Hematopoietic multipotent progenitor cell treated with erythropoietin and hydrocortisone succinate and interleukin-3 and kit ligand, for 17 days (in vitro differentiated cells): ENCODE measurements around the gene ZNF575.

Experiments used
- DNase-seq: peaks from one replicate; pipeline ENCODE4 v3.0.0-alpha.2; 2015; ENCODE audit warnings: low spot score

ZNF575 gene, protein sequence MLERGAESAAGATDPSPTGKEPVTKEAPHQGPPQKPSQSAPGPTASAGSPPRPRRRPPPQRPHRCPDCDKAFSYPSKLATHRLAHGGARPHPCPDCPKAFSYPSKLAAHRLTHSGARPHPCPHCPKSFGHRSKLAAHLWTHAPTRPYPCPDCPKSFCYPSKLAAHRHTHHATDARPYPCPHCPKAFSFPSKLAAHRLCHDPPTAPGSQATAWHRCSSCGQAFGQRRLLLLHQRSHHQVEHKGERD

GRCh38 chr19:43532962-43533545, at the start of gene ZNF575:
ZNF575 (plus strand) TSS chr19:43533188; CDS start chr19:43534423, 1,235 bp downstream.
- peak; percentile 42 for DNase-seq

DNA sequence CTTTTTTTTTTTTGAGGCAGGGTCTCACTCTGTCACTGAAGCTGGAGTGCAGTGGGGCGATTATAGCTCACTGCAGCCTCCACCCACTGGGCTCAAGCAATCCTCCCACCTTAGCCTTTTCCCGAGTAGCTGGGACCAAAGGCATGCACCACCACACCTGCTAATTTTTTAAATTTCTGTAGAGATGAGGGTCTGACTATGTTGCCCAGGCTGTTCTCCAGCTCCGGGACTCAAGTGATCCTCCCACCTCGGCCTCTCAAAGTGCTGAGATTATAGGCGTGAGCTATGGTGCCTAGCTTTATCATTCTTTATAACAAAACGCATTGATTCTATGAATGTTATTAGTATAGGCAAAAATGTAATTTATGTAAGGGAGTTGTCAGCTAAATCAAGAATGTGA, 49.7 kb upstream of the ZNF575 start:
- no peak for DNase-seq

GRCh38 chr19:43485951-43486350, 47.0 kb upstream of the ZNF575 start:
- no peak for DNase-seq

DNA sequence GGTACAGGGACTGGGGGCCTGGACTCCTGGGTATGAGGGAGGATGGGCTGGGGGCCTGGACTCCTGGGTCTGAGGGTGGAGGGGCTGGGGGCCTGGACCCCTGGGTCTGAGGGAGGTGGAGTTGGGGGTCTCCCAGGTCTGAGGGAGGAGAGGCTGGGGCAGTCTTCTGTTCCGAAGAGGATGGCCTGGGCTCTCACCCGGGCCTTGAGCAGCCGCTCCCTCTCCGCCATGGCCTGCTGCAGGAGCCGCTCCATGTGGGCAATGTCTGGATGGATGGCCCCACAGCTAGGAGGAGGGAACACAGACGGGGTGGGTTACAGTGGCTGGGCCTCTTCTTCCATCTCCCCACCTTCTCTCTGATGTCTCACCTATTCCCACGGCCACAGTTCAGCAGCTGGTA, 46.6 kb upstream of the ZNF575 start:
- DNase-seq, result no peak

GRCh38 chr19:43488179-43488578, 44.8 kb upstream of the ZNF575 start:
- no peak for DNase-seq

- DNase-seq, result no peak
Observed at GRCh38 chr19:43489310-43489709, 43.7 kb upstream of the ZNF575 start.

- DNase-seq, result no peak
Observed at GRCh38 chr19:43489979-43490599, 42.9 kb upstream of the ZNF575 start.

DNA sequence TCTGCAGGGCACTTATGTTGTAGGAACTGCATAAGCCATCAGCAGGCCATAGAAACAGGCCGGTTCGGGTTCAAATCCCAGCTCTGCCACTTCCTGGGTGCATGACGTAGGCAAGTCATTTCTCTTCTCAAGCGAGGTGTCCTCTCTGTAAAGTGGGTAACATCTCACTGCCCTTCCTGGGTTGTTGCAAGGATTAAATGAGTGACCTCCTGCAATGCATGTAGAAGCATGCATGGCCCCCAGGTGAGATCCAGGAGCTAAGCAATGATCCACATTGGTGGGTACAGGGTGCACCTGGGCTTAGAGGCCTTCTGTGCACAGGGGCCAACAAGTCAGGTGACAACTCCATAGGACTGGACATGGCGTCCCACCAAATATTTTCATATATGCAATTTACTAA, 42.2 kb upstream of the ZNF575 start:
- DNase-seq, result no peak

- no peak for DNase-seq
Observed at GRCh38 chr19:43495082-43495481, 37.9 kb upstream of the ZNF575 start.

- no peak for DNase-seq
Observed at GRCh38 chr19:43496960-43497359, 36.0 kb upstream of the ZNF575 start.

GRCh38 chr19:43498233-43498842, 34.6 kb upstream of the ZNF575 start:
- no peak for DNase-seq

DNA sequence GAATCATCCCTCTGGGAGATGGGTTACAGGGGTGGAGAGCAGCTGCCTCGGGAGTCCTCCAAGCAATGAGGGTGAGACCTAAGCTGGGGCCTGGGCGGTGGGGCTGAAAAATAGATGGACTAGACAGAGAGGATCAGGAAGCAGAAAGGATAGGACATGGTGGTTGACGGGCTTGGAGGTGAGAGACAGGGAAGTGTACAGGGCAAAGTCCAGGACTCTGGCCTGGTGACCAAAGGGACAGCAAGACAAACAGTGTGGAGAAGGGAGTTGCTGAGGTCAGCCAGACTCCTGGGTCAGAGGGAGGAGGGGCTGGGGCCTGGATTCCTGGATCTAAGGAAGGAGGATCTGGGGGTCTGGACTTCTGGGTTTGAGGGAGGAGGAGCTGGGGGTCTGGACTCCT, 33.9 kb upstream of the ZNF575 start:
- no peak for DNase-seq

- DNase-seq, result no peak
Observed at GRCh38 chr19:43501661-43502418, 31.1 kb upstream of the ZNF575 start.

DNA sequence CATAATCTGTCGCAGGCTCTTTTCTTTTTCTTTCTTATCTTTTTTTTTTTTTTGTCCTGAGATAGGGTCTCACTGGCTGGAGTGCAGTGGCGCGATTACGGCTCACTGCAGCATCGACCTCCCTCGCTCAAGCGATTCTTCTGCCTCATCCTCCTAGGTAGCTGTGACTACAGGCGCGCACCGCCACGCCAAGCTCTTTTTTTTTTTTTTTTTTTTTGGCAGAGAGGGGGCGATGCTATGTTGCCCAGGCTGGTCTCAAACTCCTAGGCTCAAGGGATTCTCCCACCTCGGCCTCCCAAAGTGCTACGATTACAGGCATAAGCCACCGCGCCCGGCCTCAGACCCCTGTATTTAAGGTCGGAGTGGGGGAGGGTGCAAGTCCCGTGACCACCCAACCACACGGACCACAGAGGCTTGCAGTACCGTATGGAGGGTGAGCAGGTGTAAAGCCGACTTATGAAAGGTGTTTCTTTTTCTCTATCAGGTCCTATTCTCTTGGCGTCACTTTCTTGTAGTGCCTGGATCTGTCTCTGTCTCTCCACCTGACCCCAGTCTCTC, 30.5 kb upstream of the ZNF575 start:
- DNase-seq, result no peak

DNA sequence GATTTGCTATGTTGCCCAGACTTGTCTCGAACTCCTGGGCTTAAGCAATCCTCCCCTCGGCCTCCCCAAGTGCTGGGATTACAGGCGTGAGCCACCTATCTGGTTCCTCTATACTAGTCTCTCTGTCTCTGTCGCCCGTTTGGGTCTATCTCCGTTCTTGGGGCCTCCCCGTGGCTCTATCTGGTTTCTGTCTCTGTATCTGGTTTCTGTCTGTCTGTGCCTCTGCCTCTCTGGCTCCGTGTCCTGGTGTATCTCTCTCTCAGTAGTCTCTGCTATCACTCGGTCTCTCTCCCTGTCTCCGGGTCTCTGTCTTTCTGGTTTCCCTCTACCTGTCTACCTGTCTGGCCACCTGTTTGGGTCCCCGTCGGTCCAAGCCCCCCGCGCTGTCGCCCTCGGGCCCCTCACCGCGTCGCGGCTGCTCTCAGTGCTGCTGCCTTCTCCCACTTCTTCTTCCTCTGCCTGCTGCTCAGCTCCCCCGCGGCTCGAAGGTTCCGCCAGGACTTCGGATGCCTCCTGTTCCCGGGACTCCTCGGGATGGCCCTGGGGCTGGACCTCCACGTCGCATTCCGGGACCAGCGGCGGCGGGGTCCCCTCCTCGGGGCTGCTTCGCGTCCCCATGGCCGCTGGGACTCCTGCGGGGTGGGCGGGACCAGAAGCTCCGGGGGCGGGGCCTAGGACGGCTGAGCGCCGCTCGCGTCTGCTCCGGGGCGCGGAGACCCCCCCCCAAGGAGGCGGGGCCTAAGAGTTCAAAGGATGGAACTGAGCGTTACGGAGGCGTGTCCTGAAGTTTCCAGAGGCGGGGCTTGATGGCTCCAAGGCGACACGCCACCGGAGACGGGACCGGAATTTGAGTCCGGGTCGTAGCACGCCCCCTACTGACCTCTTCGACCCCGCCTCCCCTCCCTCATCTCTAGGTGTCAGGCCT, 29.2 kb upstream of the ZNF575 start:
- peak; percentile 90 for DNase-seq

DNA sequence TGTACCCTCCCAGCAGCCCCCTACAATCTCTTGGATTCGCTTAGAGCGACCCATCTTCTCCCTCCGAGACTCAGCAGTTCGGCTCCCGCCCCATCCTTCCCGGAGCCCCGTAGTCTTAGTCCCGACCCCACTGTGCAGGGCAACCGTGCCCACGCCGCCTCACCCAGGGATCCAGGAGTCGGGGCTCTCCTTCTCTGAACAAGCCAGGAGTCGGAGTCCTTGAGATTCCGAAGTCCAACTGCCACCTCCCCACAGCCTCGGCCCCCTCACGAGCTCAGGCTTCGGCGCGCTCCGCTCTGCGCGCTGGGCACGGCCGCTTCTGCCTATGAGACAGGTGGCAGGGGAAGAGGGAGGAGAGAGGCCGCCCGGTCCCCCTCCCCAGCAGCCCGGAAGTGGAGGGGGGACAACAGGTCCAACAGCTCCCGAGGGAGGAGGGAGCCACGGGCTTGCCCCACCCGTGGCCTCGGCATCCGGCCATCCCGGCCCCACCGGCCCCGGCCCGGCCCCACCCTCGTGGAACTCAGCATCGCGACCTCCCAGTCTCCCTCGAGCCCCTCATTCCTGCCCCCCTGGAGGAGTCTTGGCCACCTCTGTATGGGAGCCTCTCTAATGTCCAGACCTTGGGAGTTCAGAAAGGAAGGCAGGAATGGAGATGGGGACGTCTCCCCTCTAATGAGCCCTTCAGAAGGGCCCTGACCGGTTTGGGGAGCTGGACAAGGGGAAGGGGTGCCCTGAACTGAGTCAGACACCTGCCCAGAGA, 28.4 kb upstream of the ZNF575 start, which contains the start of gene PHLDB3:
TSS of gene PHLDB3 (minus strand) at position 321 of the 760 bp plus-strand sequence. CDS start 628 bp downstream, outside the sequence.
- no peak for DNase-seq

GRCh38 chr19:43505186-43505456, 27.9 kb upstream of the ZNF575 start:
- DNase-seq, result no peak

- DNase-seq, result peak; percentile 9
Observed at GRCh38 chr19:43505941-43506340, 27.0 kb upstream of the ZNF575 start.

DNA sequence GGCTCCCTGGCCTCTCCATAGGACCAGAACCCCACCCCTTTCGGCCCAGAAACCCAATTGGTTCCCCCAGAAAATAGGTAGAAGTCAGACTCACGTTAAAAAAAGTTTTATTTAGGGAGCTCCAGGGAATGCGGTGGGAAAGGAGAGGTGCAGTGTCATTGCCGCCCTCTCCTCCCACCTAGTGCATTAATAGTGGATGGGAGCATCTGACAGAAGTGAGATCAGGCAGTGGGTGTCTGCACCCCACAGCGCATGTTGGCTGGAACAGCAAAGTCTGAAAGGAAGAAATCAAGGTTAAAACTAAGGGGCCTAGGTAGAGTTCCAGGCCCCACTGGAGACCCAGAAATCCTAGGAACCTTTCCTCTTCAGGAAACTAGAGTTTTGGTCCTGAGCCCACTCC, 26.4 kb upstream of the ZNF575 start:
- DNase-seq, result no peak

- no peak for DNase-seq
Observed at GRCh38 chr19:43507880-43508279, 25.1 kb upstream of the ZNF575 start.
